Cerebellar nuclear complex (tissue), 1 donor: ENCODE data around the gene CEACAM16.
"Not testable (repeated sequence)": the region's sequence is repeated elsewhere in the genome, so short reads cannot be mapped to it uniquely, and the experiment has no call there.

Experiments
- DNase-seq, 2 experiments: peaks; one replicate each; lab custom pipeline; 2025; lab: John Stamatoyannopoulos, UW

The CEACAM16 gene

GRCh38 chr19:44677019-44677811, 21.7 kb upstream of the CEACAM16 start:
- DNase-seq = no peak

GRCh38 chr19:44680536-44680935, 18.4 kb upstream of the CEACAM16 start:
- DNase-seq = no peak

GRCh38 chr19:44681992-44682790, 16.8 kb upstream of the CEACAM16 start:
- DNase-seq = no peak

DNA sequence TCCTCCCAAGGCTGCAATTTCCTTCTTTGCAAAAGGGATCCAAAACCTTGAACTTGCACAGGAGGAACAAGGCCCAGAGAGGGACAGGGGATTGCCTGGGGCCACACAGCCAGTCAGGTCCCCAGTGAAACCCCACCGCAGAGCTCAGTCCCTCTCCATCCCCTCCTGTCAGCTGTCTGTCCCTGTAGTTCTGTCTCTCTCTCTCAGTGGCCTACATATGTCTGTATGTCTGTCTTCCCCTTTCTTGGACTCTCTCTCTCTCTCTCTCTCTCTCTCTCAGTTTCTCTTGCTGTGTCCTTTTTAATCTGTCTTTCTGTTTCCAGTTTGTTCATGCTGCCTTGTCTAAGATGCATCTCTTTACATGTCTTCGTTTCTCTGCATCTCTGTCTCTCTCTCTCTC, 16.1 kb upstream of the CEACAM16 start:
- no peak for DNase-seq

DNA sequence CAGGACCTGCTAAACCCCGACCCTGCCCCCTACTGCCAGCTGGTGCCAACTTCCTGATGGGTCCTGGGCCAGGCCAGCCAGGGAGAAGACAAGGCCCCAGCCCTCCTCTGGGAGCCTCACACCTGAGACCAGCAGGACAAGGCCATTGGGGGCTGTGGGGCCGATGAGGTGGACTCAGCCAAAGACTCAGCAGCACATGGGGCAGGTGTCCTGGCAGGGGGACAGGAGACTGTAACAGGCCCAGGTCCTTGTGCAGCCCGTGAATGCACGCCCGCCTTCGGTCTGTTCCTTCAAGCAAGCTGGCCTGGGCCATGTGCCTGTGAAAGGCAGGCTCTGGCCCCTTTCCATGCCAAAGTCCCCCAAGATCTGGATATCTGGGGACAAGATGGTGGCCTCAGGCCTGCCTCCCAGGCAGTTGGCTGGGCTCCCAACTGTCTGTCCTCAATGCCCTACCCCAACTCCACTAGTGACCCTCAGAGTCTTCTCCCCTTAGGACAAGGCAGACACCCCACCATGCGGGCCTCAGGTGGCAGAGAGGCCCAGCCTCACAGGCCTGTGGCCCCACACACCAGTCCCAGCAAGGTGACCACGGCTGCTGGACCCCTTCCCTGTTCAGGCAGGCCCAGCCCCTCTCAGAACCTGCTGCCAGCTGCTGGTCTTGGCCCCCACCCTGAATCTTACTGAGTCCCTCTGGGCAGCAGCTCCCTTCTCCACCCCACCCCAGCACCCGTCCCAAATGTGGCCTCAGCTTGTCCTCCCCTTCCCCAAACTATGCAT, 15.3 kb upstream of the CEACAM16 start:
- DNase-seq = no peak

DNA sequence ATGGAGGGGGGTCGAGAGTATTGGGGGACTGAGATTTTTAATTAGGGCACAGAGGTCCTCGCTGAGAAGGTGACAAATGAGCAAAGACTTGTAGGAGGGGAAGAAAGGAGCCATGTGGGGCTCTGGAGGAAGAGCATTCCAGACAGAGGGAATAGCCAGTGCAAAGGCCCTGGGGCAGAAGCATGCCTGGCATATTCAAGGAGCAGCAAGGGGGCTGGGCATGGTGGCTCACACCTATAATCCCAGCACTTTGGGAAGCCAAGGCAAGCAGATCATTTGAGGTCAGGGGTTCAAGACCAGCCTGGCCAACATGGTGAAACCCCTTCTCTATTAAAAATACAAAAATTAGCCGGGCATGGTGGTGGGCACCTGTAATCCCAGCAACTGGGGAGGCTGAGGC, 14.6 kb upstream of the CEACAM16 start:
- DNase-seq = not testable (repeated sequence)

DNA sequence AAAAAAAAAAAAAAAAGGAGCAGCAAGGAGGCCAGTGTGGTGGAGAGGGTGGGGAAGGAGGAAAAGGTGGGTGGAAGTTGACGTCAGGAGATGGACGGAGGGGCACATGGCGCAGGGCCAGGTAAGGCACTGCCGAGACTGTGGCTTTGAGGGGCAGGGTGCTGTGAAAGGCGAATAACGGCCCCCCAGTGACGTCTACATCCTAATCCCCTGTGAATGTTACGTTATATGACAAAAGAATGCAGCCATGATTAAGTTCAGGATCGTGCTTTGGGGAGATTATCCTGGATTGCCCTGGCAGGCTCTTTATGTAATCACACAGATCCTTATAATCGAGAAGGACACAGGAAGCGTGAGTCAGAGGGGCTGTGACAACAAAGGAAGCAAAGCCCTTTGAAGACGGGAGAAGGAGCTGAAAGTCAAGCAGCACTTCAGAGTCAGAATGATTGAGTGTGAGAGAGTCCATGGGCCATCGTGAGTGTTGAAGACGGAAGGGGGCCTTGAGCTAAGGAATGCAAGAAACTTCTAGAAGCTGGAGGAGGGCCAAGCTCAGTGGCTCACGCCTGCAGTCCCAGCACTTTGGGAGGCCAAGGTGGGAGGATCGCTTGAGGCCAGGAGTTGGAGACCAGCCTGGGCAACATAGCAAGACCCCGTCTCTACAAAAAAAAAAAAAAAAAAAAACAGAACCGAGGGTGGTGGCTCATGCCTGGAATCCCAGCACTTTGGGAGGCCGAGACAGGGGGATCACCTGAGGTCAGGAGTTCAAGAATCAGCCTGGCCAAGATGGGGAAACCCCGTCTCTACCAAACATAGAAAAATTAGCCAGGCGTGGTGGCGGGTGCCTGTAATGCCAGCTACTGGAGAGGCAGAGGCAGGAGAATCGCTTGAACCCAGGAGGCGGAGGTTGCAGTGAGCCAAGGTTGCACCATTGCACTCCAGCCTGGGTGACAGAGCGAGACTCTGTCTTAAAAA, 13.8 kb upstream of the CEACAM16 start:
- DNase-seq = no peak

GRCh38 chr19:44685877-44686276, 13.1 kb upstream of the CEACAM16 start:
- no peak for DNase-seq

DNA sequence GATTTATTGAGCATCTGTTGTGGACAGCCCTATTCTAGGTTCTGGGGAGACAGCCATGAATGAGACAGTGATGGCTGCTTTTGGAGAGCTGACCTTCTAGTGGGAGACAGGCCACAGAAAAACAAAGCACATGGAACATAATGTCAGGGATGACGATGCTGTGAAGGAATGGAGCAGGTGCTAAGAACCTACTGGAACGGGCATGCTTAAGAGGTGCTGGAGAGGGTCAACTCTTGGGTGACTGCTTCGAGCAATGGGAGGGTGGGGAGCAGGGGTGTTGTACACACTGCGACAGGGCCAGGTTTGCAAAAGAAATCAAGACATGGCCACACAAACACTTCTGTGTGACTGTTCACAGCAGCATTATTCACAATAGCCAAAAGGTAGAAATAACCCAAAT, 12.1 kb upstream of the CEACAM16 start:
- no peak for DNase-seq

GRCh38 chr19:44687888-44688287, 11.1 kb upstream of the CEACAM16 start:
- DNase-seq = no peak

DNA sequence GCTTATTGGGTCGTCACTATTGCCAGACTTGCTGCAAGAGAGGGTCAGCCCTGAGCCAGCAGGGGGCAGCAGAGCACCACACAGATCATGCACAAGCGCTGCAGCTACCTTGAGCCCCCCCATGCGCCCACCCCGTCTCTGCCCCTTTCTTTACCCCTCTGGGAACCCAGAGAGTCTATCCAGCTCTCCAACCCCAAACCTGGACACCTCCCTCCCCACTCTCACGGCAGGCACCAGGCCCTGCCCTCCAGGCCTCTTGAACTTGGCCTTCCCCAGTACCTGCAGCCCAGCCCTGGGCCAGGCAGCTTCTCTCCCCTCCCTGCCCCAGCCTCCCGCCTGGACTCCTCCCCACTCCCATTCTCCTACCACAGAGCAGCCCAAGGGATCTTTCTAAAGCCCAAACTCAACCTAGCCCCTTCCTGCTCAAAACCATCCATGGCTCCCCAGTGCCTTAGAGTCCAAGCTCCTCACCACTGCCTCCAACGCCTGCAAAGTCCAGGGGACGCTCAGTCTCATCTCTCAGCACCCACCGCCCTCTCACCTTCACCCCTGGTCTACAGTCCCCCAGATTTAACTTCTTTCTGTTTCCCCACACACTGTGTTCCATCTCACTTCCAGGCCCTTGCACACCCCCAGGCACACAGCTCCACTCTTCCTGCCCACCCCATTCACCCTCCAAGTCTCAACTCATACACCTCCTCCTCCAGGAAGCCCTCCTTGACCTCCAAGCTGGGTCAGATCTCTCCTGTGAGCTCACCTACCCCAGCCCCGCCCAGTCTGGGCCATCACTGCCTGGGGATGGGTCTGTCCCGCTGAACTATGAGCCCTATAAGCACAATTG, 9.4 kb upstream of the CEACAM16 start:
- DNase-seq = no peak

GRCh38 chr19:44690131-44690440, 8.9 kb upstream of the CEACAM16 start:
- DNase-seq = no peak

DNA sequence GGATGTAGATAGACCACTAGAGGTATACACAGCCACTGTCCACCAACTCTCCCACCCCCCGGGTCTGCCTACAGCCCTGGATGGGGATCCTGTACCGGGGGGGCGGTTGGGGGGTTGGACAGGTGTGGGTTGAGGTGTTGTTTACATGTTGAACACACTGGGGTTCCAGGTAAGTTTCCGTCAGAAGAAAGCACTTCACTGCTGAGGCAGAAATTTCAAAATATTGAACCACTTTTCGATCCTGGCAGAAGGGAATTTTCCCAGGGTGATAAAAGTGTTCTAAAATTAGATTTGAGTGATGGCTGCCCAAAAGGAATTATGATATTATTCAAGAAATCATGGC, 6.6 kb upstream of the CEACAM16 start:
- DNase-seq = no peak

DNA sequence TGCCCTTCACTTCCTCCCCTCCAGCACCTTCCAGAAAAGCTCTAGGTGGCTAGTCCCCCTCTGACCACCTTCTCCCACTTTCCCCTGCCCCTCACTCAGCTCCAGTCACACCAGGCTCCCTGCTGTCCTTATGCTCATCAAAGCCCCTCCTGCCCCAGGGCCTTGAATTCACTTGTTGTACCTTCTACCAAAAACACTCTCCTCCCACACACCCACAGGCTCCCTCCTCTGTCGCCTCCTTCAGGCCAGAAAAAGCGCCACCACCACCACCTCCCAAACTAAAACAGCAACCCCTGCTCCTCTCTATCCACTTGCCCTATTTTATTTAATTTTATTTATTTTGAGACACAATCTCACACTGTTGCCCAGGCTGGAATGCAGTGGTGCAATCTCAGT, 4.8 kb upstream of the CEACAM16 start:
- no peak for DNase-seq

GRCh38 chr19:44696939-44697669, 1.8 kb upstream of the CEACAM16 start:
- no peak for DNase-seq

GRCh38 chr19:44697670-44698034, 1.3 kb upstream of the CEACAM16 start:
- DNase-seq = no peak

DNA sequence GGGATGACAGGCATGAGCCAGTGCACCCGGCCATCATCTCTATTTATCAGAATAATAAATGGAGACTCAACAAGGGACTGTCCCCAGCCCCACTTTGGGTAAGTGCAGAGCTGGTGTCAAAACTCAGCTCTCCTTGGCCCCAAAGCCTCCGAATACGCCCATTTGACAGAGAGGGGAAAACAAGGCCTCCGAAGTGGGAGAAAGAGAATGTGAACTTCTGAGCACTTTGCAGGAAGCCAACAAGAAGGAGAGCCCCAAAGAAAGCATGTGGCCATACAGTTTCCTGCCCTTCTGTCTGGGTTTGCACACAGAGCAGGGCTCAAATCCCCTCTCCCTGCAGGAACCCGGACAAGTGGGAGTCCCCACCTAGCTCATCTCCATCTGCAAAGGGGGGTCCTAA, 1.6 kb downstream of the CEACAM16 start:
- DNase-seq = no peak

GRCh38 chr19:44701228-44701627, 2.3 kb downstream of the CEACAM16 start:
- no peak for DNase-seq

GRCh38 chr19:44702551-44703176, 3.7 kb downstream of the CEACAM16 start:
- no peak for DNase-seq
